Ramos (cell line): Measurements from ENCODE around the gene COG8.

Experiments used
- in situ Hi-C: fragments of 300-500 bp; cut with MboI; formaldehyde crosslinking; loops from one replicate; pipeline ENCODE4 v1.14.3; 2022; ENCODE audit warnings: low sequenced_read_pairs; ENCODE audit not compliant: unreplicated experiment

The COG8 gene

GRCh38 chr16:69349536-69349935, 10.2 kb upstream of the COG8 start:
- in situ Hi-C loops = no loop called here

GRCh38 chr16:69348222-69348621, 8.9 kb upstream of the COG8 start:
- in situ Hi-C loops = no loop called here

GRCh38 chr16:69346683-69347082, 7.3 kb upstream of the COG8 start:
- in situ Hi-C loops = no loop called here

- in situ Hi-C loops = no loop called here
Observed at GRCh38 chr16:69345923-69346322, 6.6 kb upstream of the COG8 start.

GRCh38 chr16:69344171-69344570, 4.8 kb upstream of the COG8 start:
- in situ Hi-C loops = no loop called here

DNA sequence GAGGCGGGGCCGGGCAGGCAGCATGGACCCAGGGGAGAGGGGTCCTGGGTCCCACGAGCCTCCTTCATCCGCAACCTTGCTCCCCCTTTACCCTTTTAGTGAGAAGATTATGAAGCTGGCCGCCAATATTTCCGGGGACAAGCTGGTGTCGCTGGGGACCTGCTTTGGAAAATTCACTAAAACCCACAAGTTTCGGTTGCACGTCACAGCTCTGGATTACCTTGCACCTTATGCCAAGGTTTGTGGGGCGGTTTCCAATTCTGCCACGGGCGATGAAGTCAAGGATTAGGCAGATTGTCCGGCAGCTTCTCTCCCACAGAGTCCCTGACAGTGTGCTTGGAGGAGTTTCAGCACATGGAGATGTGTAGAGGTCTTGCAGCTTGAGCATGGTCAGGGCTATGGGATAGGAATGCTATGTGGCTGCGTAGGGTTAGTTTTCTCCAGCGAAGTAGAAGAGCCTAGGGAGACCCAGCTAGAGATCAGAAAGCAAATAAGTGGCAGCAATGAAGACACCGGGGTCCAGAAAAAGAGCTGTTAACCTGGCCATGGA, 806 bp upstream of the COG8 start:
- in situ Hi-C loops = no loop called here

GRCh38 chr16:69338557-69339288, 641 bp downstream of the COG8 start:
- in situ Hi-C loops = no loop called here

- in situ Hi-C loops = no loop called here
Observed at GRCh38 chr16:69334696-69335095, 4.7 kb downstream of the COG8 start.

GRCh38 chr16:69330286-69331109, 8.9 kb downstream of the COG8 start, which contains the start of gene PDF:
PDF (minus strand) TSS chr16:69330588; CDS start chr16:69330570, 18 bp downstream.
- in situ Hi-C loops = no loop called here

DNA sequence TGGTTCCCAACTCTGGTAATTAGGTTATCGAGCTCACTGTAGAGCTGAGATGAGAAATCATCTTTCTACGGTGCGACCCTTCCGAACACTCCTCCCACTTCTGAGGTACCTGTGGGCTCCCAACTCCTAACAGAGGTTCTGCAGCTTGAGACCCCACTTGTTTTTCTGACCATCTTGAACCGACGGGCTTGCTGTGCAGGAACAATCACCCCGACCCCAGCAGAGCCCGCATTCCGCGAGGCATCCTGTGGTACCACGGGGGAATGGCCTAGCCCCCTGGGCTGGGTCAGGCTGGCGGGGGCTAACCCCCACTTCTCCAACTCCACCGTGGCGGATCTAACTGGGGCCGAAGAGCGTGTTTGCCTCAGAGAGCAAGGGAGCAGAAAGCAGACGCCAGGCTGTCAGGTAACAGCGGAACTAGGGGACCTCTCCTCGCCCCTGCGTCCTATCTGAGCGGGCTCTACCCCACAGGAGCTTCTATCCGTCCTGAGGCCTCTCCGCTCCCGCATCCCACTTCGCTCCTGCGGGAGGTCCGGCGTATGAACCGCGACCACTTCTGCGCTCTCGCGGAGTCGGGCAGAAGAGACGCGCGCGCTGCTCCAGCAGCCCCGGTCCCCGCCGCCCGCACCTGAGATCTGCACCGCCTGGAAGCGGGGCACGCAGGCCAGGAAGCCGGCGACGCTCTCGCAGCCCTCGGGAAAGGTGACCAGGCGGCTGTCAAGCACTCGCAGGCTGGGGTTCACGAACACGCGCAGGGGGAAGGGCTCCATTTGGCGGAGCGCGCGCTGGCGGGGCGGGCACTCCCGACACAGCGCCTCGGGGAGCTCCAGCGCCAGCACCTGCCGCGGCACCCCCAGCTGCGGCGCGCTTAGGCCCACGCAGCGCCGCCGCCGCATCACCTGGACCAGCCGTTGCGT, 9.7 kb downstream of the COG8 start:
- in situ Hi-C loops = no loop called here

DNA sequence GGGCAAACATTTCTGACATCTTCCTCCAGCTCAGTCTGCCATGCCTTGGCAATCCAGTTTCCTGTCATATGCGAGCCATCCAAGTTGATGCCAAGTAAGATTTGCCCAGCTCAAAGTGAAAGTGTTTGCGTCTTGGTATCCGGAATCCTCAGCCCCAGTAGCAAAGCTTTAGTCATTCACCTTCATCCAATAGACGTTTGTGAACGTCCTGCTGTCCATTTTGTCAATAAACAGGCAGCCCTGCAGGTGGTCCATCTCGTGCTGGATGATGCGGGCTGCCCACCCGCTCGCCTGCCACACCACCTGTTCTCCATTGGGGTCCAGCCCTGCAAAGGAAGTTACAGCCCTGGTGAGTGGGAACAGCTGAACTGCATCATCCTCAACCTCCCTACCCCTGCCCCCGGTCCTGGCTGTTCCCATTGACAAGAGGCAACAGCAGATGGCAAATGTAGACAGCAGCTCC, 10.5 kb downstream of the COG8 start:
- in situ Hi-C loops = no loop called here

- in situ Hi-C loops = no loop called here
Observed at GRCh38 chr16:69327585-69328310, 11.6 kb downstream of the COG8 start.

DNA sequence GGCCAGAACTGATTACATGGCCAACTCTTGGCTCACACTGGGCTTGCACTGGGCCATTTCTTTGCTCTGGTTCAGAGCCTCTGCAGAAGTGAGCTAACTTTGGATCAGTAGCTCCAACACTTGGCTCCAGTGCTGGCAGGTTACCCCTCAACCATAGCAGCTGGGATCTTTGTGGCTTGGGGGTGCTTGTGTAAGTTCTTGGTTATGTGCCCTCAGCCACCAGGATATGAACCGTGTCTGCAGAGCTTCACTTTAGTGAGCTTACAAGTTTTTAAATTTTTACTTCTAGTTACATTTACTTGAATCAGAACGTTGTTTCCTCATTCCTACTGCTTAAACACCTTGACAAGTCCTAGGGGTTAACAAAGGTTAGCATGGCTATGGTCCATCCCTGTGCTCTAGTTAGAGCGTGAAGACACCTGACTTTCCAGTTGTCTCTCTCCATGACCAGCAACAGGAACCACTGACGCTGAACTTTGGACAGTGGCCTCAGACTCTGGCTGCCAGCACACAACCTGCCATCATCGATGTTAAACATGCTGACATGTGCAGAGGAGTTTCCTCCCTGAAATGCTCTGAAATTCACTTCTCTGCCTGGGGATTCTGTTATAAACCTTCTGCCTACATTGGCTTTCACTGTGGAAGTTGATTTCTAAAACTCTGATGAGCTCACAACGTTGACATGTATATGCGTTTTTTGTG, 13.0 kb downstream of the COG8 start:
- in situ Hi-C loops = no loop called here

- in situ Hi-C loops = no loop called here
Observed at GRCh38 chr16:69325784-69326171, 13.6 kb downstream of the COG8 start.

DNA sequence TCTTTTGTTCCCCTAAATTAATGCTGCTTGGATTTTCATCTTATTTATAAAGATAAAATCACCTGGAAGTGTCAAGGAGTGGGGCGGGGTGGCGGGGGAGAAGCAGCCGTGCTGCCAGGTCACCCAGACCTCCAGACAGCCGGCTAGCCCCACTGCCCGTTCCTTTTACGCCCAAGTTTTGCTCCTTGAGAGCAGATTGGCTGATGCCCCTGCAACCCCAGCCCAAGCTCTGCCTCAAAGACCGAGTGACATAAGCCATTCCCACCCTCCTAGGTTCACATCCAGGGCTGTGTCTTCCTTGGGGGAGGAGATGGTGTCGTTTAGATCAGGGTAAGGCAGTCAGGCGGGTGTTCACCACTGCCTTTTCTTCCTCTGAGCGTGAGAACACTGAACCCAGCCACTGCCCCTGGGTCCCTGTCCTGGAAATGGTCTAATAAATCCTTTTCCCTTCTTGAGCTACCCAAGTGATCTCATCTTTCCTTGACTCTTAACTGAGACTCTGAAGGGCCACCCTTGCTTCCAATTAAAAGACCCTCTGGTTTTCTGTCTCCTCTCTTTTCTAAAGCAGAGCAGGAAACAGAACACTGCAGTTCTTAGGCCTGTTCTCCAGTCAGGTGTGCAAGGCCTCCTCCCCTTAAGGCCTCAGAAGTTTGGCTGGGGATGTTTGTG, 14.6 kb downstream of the COG8 start:
- in situ Hi-C loops = no loop called here

GRCh38 chr16:69324013-69324531, 15.3 kb downstream of the COG8 start:
- in situ Hi-C loops = no loop called here

- in situ Hi-C loops = no loop called here
Observed at GRCh38 chr16:69323415-69323814, 15.9 kb downstream of the COG8 start.

DNA sequence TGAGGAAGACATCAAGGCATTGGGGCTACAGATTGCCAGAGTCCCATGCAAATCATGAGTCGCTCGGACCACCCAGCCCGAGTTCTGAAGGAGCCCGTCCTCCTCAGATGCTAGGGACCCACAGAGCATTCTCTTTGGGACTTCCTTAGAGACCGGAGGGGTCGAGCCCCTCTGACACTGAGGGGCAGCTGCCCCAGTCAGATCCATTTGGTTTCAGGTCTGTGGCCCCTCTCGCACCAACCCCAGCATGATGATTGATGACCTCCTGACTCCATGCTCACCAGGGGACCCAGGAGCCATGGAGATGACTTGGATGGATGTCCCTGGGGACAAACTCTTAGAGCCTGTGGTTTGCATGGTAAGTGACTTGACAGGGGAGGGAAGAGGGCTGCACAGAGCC, 17.0 kb downstream of the COG8 start:
- in situ Hi-C loops = no loop called here
